Stimulated activated naive CD8-positive, alpha-beta T cell treated with anti-CD3 and anti-CD28 coated beads, Interleukin-15, Interleukin-2, amounts not matched to agents 100 ng/mL and 50 ng/mL, for 24 hours (primary cell): ENCODE measurements around the gene MAPK11.
"Not testable (repeated sequence)": the region's sequence is repeated elsewhere in the genome, so short reads cannot be mapped to it uniquely, and the experiment has no call there.

Source experiments
- H3K27ac Mint-ChIP-seq: one replicate; pipeline ENCODE4 v1.8.0; 2021; ENCODE audit warnings: mild to moderate bottlenecking, mixed read lengths
- H3K27me3 Mint-ChIP-seq: one replicate; pipeline ENCODE4 v1.8.0; 2021; ENCODE audit warnings: mixed read lengths
- H3K36me3 Mint-ChIP-seq: one replicate; pipeline ENCODE4 v1.8.0; 2021; ENCODE audit warnings: low read depth, mixed read lengths
- H3K4me1 Mint-ChIP-seq: one replicate; pipeline ENCODE4 v1.8.0; 2021; ENCODE audit warnings: low read depth, mixed read lengths
- H3K4me3 Mint-ChIP-seq: one replicate; pipeline ENCODE4 v1.8.0; 2021; ENCODE audit warnings: mild to moderate bottlenecking, mixed read lengths
- H3K9me3 Mint-ChIP-seq: one replicate; pipeline ENCODE4 v1.8.0; 2021; ENCODE audit warnings: mixed read lengths

MAPK11 gene

DNA sequence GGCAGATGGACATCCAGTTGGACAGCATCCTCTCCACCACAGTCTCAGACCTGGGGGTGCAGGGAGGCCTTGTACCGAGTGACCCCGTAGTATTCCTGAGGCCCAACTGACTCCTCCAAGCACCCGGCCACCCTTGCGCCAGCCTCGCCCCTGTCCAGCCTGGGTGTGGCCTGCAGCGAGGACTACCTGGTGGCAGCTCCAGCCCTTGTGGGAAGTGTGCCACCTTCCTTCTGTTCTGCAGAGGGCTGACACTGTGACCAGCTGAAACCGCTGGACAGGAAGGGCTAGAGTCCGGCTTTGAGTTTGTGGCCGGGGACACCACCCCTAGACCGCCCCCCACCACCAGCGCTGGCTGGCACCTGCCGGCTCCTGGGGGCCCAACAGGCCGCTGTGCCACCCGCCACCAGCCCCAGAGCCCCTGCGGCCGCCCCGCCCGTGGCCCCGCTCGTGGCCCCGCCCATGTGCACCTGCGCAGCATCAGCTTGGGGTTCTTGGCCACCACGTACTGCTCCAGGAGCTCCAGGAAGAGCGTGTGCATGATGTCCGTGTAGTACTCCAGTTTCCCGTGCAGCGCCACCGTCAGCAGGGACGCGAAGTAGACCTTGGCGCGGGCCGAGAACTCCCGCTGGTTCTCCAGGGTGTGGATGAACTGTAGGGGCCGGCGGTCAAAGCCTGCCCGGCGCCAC is 10.0 kb upstream of the MAPK11 start:
- Mint-ChIP-seq H3K27ac (no peak overlapping the region), H3K9me3 (no peaks in the 10 kb centered on the region), H3K36me3 (no peaks in the 10 kb centered on the region), H3K4me3 (no peak overlapping the region), H3K27me3 (no peaks in the 10 kb centered on the region), H3K4me1 (no peaks in the 10 kb centered on the region)

- H3K27me3 Mint-ChIP-seq: no peaks in the 10 kb centered on the region
- no peak overlapping the region for H3K4me3 Mint-ChIP-seq
- H3K9me3 Mint-ChIP-seq: no peaks in the 10 kb centered on the region
- H3K27ac Mint-ChIP-seq: no peak overlapping the region
- peaks cover under 1% of the 10 kb centered on the region for H3K4me1 Mint-ChIP-seq
- H3K36me3 Mint-ChIP-seq: no peaks in the 10 kb centered on the region
Measured at GRCh38 chr22:50278956-50279619, 8.9 kb upstream of the MAPK11 start.

- peaks cover 4% of the 10 kb centered on the region for H3K27me3 Mint-ChIP-seq
- H3K4me1 Mint-ChIP-seq: peaks cover 6% of the 10 kb centered on the region
- no peak overlapping the region for H3K27ac Mint-ChIP-seq
- no peak overlapping the region for H3K4me3 Mint-ChIP-seq
- no peaks in the 10 kb centered on the region for H3K36me3 Mint-ChIP-seq
- no peaks in the 10 kb centered on the region for H3K9me3 Mint-ChIP-seq
Measured at GRCh38 chr22:50278461-50278860, 8.3 kb upstream of the MAPK11 start.

DNA sequence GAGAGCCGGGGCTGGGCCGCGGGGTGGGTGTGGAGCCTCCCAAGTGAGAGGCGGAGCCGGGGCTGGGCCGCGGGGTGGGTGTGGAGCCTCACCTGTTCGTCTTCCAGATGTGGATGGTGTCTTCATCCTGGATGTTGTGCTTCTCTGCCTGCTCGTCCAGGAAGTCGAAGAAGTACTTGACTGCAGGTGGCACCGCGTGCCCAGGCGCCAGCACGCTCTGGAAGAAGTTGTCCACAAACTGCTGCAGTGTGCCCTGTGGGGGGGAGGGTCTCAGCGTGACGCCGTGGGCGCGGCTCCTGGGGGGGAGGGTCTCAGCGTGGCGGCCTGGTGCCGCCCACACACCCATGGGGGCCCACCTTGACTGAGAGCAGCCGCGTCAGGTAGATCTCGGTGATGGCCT is 7.6 kb upstream of the MAPK11 start:
- H3K9me3 Mint-ChIP-seq: no peaks in the 10 kb centered on the region
- peaks cover 4% of the 10 kb centered on the region for H3K27me3 Mint-ChIP-seq
- H3K36me3 Mint-ChIP-seq: no peaks in the 10 kb centered on the region
- H3K4me3 Mint-ChIP-seq: no peak overlapping the region
- peaks cover 6% of the 10 kb centered on the region for H3K4me1 Mint-ChIP-seq
- H3K27ac Mint-ChIP-seq: no peak overlapping the region

GRCh38 chr22:50276143-50276542 is 6.0 kb upstream of the MAPK11 start:
- no peaks in the 10 kb centered on the region for H3K36me3 Mint-ChIP-seq
- peaks cover 7% of the 10 kb centered on the region for H3K4me1 Mint-ChIP-seq
- no peak overlapping the region for H3K4me3 Mint-ChIP-seq
- H3K9me3 Mint-ChIP-seq: no peaks in the 10 kb centered on the region
- H3K27ac Mint-ChIP-seq: no peak overlapping the region
- peaks cover 4% of the 10 kb centered on the region for H3K27me3 Mint-ChIP-seq

DNA sequence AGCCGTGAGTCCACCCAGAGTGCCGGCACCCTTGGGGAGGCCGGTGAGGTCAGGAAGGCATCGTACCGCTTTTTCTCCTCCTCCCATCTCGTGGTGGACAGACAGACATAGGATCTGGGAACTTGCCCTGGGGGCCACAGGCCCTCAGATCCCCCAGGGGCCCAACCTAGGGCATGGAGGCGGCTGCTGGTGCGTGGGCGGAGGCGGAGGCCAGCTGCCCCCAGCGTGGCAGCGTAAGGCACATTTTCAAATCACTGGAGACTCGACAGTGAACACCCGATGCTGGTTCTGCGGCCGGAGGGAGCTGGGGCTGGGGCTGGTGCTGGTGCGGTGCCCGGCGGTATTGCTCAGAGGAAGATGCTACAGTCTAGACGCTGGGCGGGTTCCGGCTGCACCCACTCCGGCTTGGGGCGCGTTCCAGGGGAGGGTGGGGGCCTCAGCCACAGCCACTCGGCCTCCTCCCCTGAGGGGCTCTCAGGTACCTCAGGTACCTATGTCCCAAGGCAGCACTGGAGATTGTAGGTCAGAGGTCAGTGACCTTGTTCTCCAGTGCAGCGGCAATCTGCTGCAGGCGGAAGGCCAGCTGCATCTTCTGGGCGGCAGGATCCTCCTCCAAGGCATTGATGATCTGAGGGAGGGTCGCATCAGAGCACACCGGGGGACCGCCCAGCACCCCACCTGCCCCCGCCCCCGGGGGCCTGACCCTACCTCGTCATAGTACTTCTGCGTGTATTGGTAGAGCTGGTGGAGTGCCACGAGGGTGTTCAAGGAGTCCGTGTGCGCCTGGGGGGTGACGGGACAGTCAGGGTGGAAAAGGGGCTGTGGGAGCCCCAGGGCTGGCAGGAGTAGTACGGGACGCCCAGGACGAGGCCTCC is 5.2 kb upstream of the MAPK11 start:
- Mint-ChIP-seq H3K27ac (no peak overlapping the region), H3K4me3 (no peak overlapping the region), H3K27me3 (peaks cover 4% of the 10 kb centered on the region), H3K9me3 (no peaks in the 10 kb centered on the region), H3K4me1 (peaks cover 14% of the 10 kb centered on the region), H3K36me3 (no peaks in the 10 kb centered on the region)

DNA sequence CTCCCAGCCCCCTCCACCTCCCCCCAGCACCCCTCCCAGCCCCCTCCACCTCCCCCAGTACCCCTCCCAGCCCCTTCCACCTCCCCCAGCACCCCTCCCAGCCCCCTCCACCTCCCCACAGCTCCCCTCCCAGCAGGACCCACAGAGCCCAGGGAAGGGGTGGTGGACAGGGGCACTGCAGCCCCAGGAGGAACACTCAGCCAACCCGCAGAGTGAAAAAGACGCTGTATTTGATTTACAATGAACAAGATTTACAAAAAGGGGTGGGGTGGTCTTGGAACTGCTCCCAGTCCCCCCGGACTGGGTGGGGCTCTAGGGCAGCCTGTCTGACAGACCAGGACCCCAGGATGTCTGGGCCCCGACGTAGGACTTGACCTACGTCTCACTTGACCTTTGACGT is 4.6 kb upstream of the MAPK11 start:
- H3K4me1 Mint-ChIP-seq: peaks cover 14% of the 10 kb centered on the region
- H3K4me3 Mint-ChIP-seq: no peak overlapping the region
- H3K36me3 Mint-ChIP-seq: no peaks in the 10 kb centered on the region
- peaks cover 4% of the 10 kb centered on the region for H3K27me3 Mint-ChIP-seq
- no peaks in the 10 kb centered on the region for H3K9me3 Mint-ChIP-seq
- no peak overlapping the region for H3K27ac Mint-ChIP-seq

DNA sequence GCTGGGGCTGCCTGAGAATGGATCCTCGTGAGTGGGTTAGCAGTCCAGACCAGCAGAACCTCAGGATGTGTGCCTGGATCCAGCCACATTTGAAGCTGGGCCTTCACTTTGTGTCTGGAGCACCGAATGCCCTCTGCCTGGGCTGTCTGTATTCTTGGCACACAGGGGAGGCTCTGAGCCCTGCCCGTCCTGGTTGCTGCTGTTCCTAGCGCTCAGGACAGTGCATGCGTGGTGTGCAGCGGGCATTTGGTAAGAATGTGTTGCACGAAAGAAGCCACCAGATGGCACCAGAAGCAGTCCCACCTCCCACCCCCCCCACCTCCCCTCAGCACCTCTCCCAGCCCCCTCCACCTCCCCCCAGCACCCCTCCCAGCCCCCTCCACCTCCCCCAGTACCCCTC is 4.1 kb upstream of the MAPK11 start:
- Mint-ChIP-seq H3K9me3 (no peaks in the 10 kb centered on the region), H3K36me3 (no peaks in the 10 kb centered on the region), H3K4me1 (peaks cover 14% of the 10 kb centered on the region), H3K27ac (no peak overlapping the region), H3K27me3 (peaks cover 4% of the 10 kb centered on the region), H3K4me3 (no peak overlapping the region)

GRCh38 chr22:50273781-50274180 is 3.6 kb upstream of the MAPK11 start:
- not testable (repeated sequence) for H3K9me3 Mint-ChIP-seq, H3K4me3 Mint-ChIP-seq, H3K27ac Mint-ChIP-seq, H3K27me3 Mint-ChIP-seq, H3K36me3 Mint-ChIP-seq
- H3K4me1 Mint-ChIP-seq: peaks cover 14% of the 10 kb centered on the region

DNA sequence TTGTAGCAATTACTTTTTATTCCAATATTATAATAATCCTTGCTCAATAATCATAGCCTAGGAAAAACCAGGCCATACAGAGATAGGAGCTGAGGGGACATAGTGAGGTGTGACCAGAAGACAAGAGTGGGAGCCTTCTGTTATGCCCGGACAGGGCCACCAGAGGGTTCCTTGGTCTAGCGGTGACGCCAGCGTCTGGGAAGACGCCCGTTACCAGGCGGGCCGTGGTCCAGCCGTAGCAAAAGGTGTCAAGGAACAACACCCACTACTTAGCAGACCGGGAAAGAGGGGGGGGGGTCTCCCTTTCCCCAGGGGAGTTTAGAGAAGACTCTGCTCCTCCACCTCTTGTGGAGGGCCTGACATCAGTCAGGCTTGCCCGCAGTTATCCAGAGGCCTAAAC is 3.2 kb upstream of the MAPK11 start:
- not testable (repeated sequence) for H3K9me3 Mint-ChIP-seq, H3K27me3 Mint-ChIP-seq, H3K4me3 Mint-ChIP-seq, H3K36me3 Mint-ChIP-seq, H3K27ac Mint-ChIP-seq
- peaks cover 14% of the 10 kb centered on the region for H3K4me1 Mint-ChIP-seq

- H3K9me3 Mint-ChIP-seq: no peaks in the 10 kb centered on the region
- no peak overlapping the region for H3K4me3 Mint-ChIP-seq
- peaks cover 17% of the 10 kb centered on the region for H3K4me1 Mint-ChIP-seq
- H3K36me3 Mint-ChIP-seq: no peaks in the 10 kb centered on the region
- peaks cover 4% of the 10 kb centered on the region for H3K27me3 Mint-ChIP-seq
- H3K27ac Mint-ChIP-seq: no peak overlapping the region
Measured at GRCh38 chr22:50272044-50272802, 2.0 kb upstream of the MAPK11 start.

DNA sequence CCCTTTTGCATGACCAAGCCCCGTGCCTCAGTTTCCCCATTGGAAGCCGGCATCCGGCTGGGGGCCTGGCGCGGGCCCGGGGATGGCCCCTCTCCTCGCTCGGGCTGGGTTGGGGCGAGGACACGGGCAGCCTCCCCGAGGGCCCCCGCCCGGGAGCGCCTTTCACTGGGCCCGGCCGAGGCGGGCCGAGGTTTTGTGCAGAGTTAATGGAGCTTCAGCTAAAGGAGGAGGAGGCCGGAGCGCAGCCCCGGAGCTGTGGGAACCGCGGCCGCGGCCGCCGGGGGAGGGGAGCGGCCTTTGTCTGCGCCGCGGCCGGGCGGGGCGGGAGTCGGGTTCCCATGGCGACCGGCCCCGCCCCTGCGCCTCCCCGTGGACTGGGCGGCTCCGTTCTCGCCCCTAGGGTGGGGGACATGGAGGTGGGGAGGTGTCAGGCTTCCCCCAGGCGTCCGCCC is 1.4 kb upstream of the MAPK11 start:
- H3K4me3 Mint-ChIP-seq: no peak overlapping the region

DNA sequence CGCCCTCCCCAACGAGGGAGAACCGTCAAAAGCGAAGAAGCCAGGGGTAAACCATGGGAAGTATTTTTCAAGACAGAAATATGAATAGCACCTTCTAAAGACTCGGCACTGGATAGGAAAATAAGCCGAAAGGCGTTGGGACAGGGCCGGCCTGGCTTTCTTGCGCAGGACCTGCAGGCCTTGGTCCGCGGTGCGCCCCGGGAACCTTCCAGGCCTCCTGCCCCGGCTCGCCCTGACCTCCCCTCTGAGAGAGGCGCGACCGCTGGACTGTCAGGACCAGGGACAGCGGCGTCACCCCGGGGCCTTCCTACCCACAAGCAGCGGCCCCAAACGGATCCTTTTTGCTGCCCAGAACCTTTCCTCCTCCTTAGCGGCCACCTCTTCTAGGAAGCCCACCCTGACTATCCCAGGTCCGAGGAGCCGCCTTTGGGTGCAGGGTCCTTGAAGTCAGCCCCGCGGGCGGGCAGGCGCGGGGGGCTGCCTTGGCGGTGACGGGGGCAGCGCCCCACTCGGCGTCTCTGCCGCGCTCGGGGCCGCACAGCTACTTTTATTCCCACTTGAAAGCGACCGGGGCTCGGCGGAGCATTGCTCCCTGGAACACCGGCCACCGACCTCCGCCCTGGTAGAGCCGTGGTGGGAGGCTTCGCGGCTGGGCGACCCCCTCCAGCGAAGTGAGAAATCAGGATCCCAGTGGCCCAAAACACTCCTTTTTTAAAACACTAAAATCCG is 650 bp upstream of the MAPK11 start:
- no peaks in the 10 kb centered on the region for H3K9me3 Mint-ChIP-seq
- no peak overlapping the region for H3K27ac Mint-ChIP-seq
- peaks cover 17% of the 10 kb centered on the region for H3K4me1 Mint-ChIP-seq
- peaks cover 4% of the 10 kb centered on the region for H3K27me3 Mint-ChIP-seq
- H3K4me3 Mint-ChIP-seq: peak overlapping the region; percentile 70
- H3K36me3 Mint-ChIP-seq: no peaks in the 10 kb centered on the region

More for the DNA sequence above, 1.4 kb upstream of the MAPK11 start:
- no peaks in the 10 kb centered on the region for H3K9me3 Mint-ChIP-seq
- H3K27me3 Mint-ChIP-seq: peaks cover 4% of the 10 kb centered on the region
- no peaks in the 10 kb centered on the region for H3K36me3 Mint-ChIP-seq
- peaks cover 17% of the 10 kb centered on the region for H3K4me1 Mint-ChIP-seq
- H3K27ac Mint-ChIP-seq: no peak overlapping the region

DNA sequence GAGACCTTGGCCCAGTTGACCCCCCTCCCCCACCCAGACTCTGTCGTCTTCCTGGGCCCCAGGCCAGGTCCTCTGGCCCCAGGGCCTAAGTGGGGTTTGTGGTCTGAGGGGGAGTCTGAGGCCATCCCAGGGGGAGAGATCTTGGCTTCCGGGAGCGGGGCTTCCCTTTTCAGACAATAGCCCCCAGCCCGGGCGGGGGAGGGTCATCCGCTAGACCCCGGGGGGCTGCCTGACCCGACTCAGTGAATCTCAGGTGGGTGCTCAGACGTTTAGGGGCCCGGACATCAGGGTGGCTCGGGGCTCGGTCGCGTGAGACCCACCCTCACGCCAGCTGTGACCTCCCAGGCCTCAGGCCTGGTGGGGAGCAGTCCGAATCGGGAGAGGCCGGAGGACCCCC is 609 bp downstream of the MAPK11 start:
- Mint-ChIP-seq H3K4me3 (peak overlapping the region; percentile 43), H3K27me3 (peaks cover 4% of the 10 kb centered on the region), H3K4me1 (peaks cover 17% of the 10 kb centered on the region), H3K9me3 (no peaks in the 10 kb centered on the region), H3K27ac (no peak overlapping the region), H3K36me3 (no peaks in the 10 kb centered on the region)
